T1000 (cell line): ENCODE measurements around the gene CFAP57.
"Not testable (repeated sequence)": the region's sequence is repeated elsewhere in the genome, so short reads cannot be mapped to it uniquely, and the experiment has no call there.

Experiments
- DNase-seq: peaks from one replicate; lab custom pipeline; 2025; ENCODE audit warnings: mixed read lengths; lab: John Stamatoyannopoulos, UW

The CFAP57 gene

GRCh38 chr1:43171876-43172526, at the start of gene CFAP57, which contains the start of gene EBNA1BP2:
Gene CFAP57 (plus strand): TSS chr1:43172330. CDS start chr1:43172754, 424 bp downstream.
Gene EBNA1BP2 (minus strand): TSS chr1:43172290. CDS start chr1:43172118, 172 bp downstream.
- DNase-seq, result peak; percentile 87

GRCh38 chr1:43123031-43123430, 49.1 kb upstream of the CFAP57 start:
- DNase-seq, result no peak

GRCh38 chr1:43128816-43129215, 43.3 kb upstream of the CFAP57 start:
- DNase-seq, result no peak

- DNase-seq, result no peak
Measured at GRCh38 chr1:43129426-43129825, 42.7 kb upstream of the CFAP57 start.

- DNase-seq, result no peak
Measured at GRCh38 chr1:43134068-43134467, 38.1 kb upstream of the CFAP57 start.

- DNase-seq, result no peak
Measured at GRCh38 chr1:43134640-43135039, 37.5 kb upstream of the CFAP57 start.

- DNase-seq, result no peak
Measured at GRCh38 chr1:43135857-43136781, 36.0 kb upstream of the CFAP57 start.

- no peak for DNase-seq
Measured at GRCh38 chr1:43137445-43138052, 34.6 kb upstream of the CFAP57 start.

- not testable (repeated sequence) for DNase-seq
Measured at GRCh38 chr1:43139295-43139694, 32.8 kb upstream of the CFAP57 start.

- no peak for DNase-seq
Measured at GRCh38 chr1:43140010-43140409, 32.1 kb upstream of the CFAP57 start.

- no peak for DNase-seq
Measured at GRCh38 chr1:43140583-43140982, 31.5 kb upstream of the CFAP57 start.

- DNase-seq, result no peak
Measured at GRCh38 chr1:43143441-43143888, 28.7 kb upstream of the CFAP57 start.

- DNase-seq, result no peak
Measured at GRCh38 chr1:43144237-43144636, 27.9 kb upstream of the CFAP57 start.

- DNase-seq, result peak; percentile 23
Measured at GRCh38 chr1:43147625-43148327, 24.4 kb upstream of the CFAP57 start.

- no peak for DNase-seq
Measured at GRCh38 chr1:43149889-43150288, 22.2 kb upstream of the CFAP57 start.

GRCh38 chr1:43152866-43153265, 19.3 kb upstream of the CFAP57 start:
- no peak for DNase-seq

- DNase-seq, result no peak
Measured at GRCh38 chr1:43153443-43153842, 18.7 kb upstream of the CFAP57 start.

- no peak for DNase-seq
Measured at GRCh38 chr1:43156026-43156425, 16.1 kb upstream of the CFAP57 start.

GRCh38 chr1:43165162-43165561, 7.0 kb upstream of the CFAP57 start:
- DNase-seq, result no peak

- DNase-seq, result no peak
Measured at GRCh38 chr1:43165765-43166164, 6.4 kb upstream of the CFAP57 start.

GRCh38 chr1:43171312-43171875, 736 bp upstream of the CFAP57 start:
- no peak for DNase-seq
